Loucy (cell line): ENCODE data around the gene TRUB2.

ENCODE experiments used
- CTCF ChIP-seq: fragments of 200-600 bp; sonication (generic); conservative IDR thresholded peaks from 2 replicates; pipeline ENCODE4 v1.5.1; 2014; ENCODE audit warnings: mild to moderate bottlenecking, antibody characterized with exemption, low read length
- EZH2phosphoT487 ChIP-seq: fragments of 200-600 bp; IDR thresholded peaks from 2 replicates; pipeline ENCODE4 v1.6.1; 2018; ENCODE audit warnings: antibody characterized with exemption, mild to moderate bottlenecking, moderate library complexity, borderline replicate concordance

GRCh38 chr9:128321879-128322403, 306 bp downstream of the TRUB2 start:
- no peak for TF ChIP-seq CTCF
- TF ChIP-seq EZH2phosphoT487 = no peak
